HS-5 (cell line): ENCODE results near the gene SETDB2.
A peak's percentile ranks its signal among the peaks of the same experiment; 100 is the strongest.

Experiments used
- DNase-seq: peaks from one replicate; pipeline ENCODE4 v3.0.0-alpha.2; 2012; ENCODE audit warnings: low read depth

SETDB2 gene

GRCh38 chr13:49435992-49436391 is 8.1 kb upstream of the SETDB2 start:
- DNase-seq, result no peak

GRCh38 chr13:49436890-49437289 is 7.2 kb upstream of the SETDB2 start:
- DNase-seq, result no peak

GRCh38 chr13:49437705-49438104 is 6.4 kb upstream of the SETDB2 start:
- DNase-seq, result no peak

- no peak for DNase-seq
Observed at GRCh38 chr13:49439609-49440008, 4.5 kb upstream of the SETDB2 start.

GRCh38 chr13:49441312-49441711 is 2.8 kb upstream of the SETDB2 start:
- DNase-seq, result no peak

- no peak for DNase-seq
Observed at GRCh38 chr13:49441846-49442245, 2.2 kb upstream of the SETDB2 start.

GRCh38 chr13:49443357-49443703 is 744 bp upstream of the SETDB2 start:
- DNase-seq, result peak; percentile 2

GRCh38 chr13:49444524-49445395 is 686 bp downstream of the SETDB2 start:
- peak; percentile 24 for DNase-seq

- no peak for DNase-seq
Observed at GRCh38 chr13:49446473-49446872, 2.4 kb downstream of the SETDB2 start.

GRCh38 chr13:49448753-49449152 is 4.7 kb downstream of the SETDB2 start:
- DNase-seq, result no peak

GRCh38 chr13:49450105-49450819 is 6.2 kb downstream of the SETDB2 start:
- DNase-seq, result no peak

- DNase-seq, result no peak
Observed at GRCh38 chr13:49452725-49453457, 8.8 kb downstream of the SETDB2 start.

- DNase-seq, result no peak
Observed at GRCh38 chr13:49453465-49453864, 9.4 kb downstream of the SETDB2 start.

GRCh38 chr13:49454388-49455006 is 10.4 kb downstream of the SETDB2 start:
- DNase-seq, result no peak

GRCh38 chr13:49455007-49455398 is 10.9 kb downstream of the SETDB2 start:
- no peak for DNase-seq

- no peak for DNase-seq
Observed at GRCh38 chr13:49456156-49456555, 12.1 kb downstream of the SETDB2 start.

GRCh38 chr13:49457221-49457620 is 13.1 kb downstream of the SETDB2 start:
- DNase-seq, result no peak

- no peak for DNase-seq
Observed at GRCh38 chr13:49459580-49459979, 15.5 kb downstream of the SETDB2 start.

GRCh38 chr13:49464085-49464484 is 20.0 kb downstream of the SETDB2 start:
- no peak for DNase-seq

GRCh38 chr13:49464621-49465325 is 20.7 kb downstream of the SETDB2 start:
- DNase-seq, result no peak

GRCh38 chr13:49466292-49466838 is 22.3 kb downstream of the SETDB2 start:
- no peak for DNase-seq
